GM11168 (cell line): Measurements from ENCODE around the gene DPYD.

Experiments used
- in situ Hi-C: fragments of 300-500 bp; cut with MboI; formaldehyde crosslinking; loops from one replicate; pipeline ENCODE4 v1.12.0; 2022; ENCODE audit warnings: low sequenced_read_pairs; ENCODE audit not compliant: unreplicated experiment

Gene DPYD

DNA sequence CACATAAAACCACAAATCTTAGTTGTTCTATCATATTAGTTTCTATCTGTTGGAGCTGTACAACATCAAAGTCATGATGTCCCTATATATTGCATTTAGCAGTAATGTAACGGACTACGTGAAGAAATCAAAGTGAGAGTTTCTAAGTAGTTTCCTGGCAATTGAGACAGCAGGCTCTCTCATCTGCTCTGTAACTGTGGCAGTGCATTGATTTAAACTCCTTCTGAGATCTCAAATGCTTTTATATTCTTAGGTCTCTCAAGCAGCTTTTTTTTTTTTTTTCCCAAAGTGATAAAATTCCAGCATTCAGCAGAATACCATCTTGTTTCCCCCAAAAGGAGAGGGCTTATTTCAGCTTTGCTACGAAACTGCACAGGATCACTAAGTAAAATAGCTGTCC, 719.2 kb downstream of the DPYD start:
- in situ Hi-C loops = no loop called here

DNA sequence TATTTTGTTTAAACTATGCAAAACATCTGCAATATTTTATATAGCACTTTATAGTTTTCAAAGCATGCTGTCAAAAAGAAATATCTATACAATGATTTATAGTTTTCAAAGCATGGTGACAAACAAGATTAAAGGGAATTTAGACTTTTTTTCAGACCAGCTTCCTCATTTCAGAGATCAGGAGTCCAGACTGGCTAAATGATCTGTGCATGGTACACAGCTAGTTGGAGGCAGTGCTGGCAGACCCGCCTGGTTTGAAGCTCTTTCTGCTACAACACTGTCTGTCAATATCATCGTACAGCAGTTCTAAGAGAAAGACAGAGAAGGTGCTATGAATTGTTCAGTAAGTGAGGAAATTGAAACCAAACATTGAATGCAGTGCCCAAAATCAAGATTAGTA, 720.2 kb downstream of the DPYD start:
- in situ Hi-C loops = no loop called here

DNA sequence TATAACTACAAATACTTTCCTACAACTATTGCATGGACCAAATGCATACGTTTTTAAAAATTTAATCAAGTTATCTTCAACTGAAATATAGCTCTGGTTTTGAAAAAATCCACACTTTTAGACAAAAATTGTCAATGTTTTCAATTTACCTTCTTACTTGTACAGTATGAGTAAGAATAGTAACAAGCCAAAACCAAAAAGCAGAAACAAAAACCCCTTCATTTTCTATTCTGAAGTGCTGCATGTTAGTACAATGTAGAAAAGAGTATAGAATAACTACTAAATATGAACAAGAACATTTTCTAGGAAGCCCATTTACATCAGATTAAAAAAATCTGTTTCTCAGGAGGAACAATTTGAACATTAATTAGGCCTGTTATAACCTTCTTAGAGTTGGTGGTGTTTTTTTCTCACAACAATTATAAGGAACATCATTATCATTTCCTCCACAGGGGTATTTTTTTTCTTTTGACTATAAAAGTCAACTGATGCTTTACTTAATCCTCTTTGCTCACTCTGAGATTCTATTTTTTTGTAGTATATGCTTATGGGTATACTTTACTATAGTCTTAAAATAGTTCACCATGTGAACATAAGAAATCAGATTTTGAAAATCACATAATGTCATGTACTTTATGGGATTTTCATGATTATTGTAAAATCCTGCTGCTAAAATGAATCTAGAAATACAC, 723.9 kb downstream of the DPYD start:
- in situ Hi-C loops = no loop called here

DNA sequence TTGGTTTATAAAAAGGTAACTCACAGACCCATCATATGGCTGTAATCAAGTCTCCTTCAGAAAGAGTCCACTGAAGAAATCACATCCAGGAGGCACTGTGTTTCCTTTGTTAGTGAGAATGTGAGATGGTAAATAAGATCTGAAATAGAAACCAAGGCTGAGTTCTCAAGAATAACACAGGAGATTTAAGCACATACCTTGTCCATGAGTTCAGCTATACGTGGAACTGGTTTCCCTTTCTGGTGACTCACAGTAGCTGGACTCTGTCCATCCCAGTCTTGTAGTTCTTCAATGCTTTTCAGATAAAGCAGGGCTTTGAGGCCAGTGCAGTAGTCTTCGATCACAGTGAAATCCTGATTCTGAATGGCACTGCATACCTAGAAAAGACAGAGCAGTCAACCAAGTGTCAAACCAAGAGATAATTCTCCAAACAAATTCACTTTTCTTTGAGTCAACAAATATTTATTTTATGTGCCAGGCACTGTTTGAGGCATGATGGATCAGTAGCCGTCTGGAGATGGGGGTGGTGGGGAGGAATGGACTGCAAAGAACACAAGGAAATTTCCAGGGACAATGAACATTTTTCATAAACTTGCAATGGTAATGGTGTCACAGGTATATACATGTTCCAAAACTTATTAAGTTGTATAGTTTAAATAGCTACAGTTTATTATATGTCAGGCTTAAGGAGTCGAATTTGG, 727.8 kb downstream of the DPYD start:
- in situ Hi-C loops = no loop called here

DNA sequence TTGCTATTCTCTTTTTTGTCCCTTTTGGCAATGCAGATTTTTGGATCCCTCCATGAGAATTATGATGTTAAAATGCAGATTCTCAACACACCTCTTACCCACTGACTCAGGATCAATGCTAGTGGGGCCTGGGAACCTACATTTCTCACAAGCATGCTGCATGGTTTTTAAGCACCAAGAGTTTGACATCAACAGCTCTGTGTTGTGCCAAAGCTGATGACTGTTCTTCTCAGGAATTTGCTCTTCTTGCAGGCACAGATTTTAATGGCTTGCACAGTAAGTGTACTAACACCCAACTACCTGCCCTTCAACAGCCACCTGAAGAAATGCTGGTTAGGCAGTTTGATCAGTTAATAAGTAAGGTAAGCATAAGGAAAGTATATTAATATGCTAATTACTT, 730.5 kb downstream of the DPYD start:
- in situ Hi-C loops = no loop called here

DNA sequence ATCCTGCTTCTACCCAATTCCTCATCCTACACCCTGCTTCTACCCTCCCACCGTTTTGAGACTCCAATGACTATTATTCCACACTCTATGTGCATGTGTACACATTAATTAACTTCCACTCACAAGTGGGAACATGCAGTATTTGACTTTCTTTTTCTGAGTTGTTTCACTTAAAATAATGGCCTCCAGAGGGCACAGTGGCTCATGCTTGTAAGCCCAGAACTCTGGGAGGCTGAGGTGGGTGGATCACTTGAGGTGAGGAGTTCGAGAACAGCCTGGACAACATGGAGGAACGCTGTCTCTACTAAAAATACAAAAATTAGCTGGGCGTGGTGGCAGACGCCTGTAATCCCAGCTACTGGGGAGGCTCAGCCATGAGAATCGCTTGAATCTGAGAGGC, 734.5 kb downstream of the DPYD start:
- in situ Hi-C loops = no loop called here

DNA sequence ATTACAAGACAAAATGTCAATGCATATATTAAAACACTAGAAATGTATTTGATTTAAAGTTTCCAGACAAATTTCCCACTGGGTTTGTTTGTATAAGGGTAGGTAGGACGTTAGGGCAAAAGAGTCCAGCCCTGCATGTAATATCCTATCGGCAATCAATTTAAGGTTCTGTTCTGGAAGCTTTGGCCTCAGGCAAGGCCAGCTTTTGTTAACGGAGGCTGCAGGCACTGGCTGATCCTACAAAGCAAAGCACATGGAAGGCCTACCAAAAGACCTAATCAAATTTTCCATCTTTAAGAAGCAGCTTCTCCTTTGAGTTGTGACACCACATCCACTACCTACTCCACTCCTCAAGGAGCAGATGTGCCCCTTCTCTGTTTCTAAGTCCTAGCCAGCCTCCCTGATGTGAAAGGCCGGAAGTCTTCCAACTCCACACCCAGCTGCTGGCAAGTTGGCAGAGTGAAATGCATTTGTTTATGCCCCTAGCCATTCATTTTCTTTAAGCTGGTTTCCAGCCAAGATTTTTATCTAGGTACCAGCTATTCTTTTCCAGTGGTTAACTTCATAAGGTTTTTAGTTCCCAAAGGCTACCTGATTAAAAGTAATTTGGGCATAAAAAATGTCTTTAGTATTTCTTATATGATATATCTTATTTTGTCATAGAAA, 746.7 kb downstream of the DPYD start:
- in situ Hi-C loops = no loop called here

DNA sequence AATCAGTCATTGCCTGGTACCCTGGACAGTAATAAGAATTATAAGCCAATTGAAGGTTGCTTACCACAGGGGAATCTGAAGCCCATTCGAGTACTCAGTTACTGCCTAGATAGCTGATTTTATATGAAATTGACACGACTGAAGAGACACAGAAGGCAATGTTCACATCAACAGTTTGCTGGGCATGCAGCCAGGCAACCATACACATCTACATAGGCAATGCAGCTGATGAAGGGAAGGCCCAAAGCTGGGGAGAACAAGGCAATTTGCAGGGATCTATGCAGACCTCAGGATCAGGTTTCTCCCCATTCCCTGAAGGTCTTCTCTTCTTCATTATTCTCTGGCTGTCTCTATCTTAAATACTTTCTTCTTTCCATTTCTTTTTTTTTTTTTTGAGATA, 750.5 kb downstream of the DPYD start:
- in situ Hi-C loops = no loop called here

DNA sequence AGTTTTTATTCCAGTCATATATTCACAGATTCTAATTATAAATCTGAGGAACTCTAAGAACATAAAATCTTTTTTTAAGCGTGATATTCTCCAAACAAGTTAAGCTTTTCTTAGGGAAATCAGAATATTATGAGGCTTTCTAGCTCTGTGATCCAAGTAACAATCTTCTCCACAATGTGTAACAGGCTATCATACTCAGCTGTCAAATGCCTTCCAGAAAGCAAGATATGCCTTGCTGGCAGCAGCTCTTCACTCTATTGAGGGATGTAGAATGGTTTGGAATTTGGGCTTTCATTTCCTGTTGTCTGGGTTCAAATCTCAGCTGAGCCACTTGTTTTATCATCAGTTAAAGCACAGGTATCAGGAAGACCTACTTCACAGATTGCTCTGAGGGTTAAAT, 752.8 kb downstream of the DPYD start:
- in situ Hi-C loops = no loop called here

DNA sequence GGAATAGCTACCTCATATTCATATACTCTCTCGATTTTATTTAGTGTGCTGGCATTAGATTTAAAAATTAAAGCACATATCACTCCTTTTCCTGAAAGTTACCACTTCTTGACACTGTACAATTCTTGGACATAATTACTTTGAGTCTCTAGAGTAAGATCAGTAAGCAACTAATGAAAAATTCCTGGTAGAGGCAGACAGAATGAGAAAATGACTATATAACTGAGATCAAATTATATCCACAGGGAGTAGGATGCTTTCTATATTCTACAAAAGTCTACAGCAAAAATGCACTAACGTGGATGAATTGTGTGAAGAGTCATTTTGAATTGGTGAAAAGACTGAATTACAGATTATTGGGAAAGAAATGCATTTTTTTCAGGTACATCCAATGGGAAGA, 753.6 kb downstream of the DPYD start:
- in situ Hi-C loops = no loop called here

DNA sequence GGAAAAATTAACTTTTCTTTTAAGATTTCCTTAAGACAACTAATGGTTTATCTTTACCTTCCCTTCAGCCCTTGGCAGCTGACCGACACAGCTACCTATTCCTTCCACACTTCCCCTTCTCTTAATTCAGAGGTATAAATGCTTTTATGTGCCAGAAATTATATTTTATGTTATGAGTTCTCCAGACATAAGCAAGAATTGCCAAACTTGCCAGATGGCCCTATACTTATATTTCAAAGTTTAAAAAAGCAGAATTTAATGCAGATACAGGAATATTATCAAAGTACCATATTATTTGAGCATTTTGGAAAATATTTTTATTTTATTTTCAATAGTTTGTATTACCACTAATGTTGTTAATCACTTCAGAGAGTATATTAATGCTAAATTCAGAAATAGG, 754.2 kb downstream of the DPYD start:
- in situ Hi-C loops = no loop called here

DNA sequence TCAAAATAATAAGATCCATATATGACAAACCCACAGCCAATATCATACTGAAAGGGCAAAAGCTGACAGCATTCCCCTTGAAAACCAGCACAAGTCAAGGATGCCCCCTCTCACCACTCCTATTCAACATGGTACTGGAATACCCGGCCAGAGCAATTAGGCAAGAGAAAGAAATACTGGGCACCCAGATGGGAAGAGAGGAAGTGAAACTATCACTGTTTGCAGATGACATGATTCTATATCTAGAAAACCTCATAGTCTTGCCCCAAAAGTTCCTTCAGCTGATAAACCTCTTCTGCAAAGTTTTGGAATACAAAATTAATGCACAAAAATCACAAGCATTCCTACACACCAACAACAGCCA, 756.6 kb downstream of the DPYD start:
- in situ Hi-C loops = no loop called here

DNA sequence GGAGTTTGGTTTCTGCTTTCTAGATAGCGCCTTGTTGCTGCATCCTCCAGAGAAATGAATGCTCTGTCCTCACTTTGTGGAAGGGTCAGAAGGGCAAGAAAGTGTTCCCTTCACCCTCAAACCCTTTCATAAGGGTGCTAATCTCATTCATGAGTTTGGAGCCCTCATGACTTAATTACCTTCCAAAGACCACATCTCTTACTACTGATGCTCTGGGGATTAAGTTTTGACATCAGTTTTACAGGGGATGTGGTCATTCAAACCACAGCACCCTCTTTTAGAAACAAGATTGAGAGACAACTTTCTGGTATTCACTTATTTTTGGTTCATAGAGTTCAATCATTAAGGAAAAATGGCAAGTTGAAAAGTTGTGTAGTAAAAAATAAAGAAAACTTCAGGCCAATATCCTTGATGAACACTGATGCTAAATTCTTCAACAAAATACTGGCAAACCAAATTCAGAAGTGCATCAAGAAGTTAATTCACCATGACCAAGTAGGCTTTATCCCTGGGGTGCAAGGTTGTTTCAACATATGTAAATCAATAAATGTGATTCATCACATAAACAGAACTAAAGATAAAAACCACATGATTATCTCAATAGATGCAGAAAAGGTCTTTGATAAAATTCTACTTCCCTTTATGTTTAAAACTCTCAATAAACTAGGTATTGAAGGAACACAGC, 757.1 kb downstream of the DPYD start:
- in situ Hi-C loops = no loop called here

DNA sequence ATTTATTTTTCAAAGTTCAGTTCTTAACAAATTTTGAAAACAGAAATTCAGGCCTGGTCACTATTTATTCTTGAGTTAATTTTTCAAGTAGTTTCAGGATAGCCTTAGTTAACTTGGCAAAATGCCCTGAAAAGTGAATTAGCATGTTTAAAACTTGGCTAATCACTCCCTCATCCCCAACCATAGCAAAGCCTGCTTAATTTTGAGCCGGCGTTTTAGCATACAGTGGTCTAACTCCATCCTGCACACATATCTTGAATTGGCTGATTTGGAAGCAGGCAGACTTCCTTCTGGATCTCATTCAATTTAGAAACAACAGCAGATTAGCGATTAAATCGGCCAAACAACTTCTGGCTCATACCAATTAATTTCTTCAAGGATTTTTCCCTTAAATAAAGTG, 760.0 kb downstream of the DPYD start:
- in situ Hi-C loops = no loop called here

DNA sequence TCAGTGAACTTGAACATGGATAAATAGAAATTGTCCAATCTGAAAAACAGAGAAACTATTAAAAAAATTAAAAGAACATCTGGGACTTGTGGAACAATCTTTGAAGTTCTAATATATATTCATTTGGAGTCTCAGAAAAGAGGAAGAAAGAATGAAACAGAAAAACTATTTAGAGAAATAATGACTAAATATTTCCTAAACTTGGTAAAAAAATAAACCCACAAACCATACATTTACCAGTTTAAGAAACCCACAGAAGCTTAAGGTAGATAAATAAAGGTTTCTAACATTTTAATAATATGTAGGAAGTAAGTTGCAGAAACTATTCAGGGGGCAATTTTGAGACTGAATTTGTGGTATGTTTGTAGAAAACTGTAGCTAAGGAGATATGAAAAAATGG, 761.5 kb downstream of the DPYD start:
- in situ Hi-C loops = no loop called here

DNA sequence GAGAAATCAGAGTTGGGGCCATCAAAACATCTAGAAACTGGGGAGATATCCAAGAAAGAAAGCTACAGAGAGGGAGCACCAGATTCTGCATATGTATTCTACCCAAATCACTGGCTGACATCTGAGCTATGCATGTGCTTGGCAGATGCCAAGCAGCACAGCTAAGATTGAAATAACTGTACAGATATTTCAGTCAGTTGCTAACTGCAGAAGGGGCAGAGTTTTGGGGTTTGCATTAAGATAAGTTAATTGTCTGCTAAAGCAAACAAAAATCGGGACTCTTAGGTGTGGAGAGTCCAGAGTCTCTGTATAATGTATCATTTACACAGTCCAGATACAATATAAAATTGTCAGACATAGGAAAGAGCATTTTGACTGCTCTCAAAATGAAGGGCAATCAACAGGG, 762.1 kb downstream of the DPYD start:
- in situ Hi-C loops = no loop called here

DNA sequence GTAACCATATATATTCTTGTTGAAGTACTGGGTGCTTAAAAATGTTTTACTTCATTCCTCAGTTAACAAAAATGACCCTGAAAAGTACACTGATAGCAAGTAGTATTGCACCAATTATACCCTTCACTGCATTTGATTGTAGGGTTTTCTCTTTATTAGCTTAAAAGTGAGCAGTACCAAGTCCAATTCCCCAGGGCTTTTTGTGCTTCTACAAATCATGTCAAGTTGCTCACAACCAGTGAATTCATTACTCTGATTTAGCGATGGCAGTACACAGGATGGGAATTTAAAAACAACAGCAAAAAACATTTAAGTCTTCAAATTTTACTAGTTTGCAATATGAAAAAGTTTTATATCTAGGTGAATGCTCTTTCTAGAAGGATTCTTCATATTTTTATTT, 762.8 kb downstream of the DPYD start:
- in situ Hi-C loops = no loop called here

DNA sequence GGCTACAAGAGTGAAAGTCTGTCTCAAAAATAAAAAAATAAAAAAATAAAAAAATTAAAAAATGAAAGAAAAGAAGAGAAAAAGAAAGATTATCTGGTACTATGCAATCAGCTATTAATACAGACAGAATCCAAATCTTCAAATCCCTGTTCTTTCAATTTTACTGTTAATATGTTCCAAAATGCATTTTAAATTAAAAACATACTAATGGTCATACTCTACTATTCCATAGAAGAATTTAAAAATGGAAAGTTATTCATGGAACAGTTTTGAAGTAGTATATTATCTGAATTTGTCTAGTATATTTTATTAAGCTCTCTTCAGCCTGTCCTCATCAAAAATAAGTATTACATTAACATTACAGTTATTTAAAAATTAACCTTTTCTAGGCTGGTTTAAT, 769.2 kb downstream of the DPYD start:
- in situ Hi-C loops = no loop called here

DNA sequence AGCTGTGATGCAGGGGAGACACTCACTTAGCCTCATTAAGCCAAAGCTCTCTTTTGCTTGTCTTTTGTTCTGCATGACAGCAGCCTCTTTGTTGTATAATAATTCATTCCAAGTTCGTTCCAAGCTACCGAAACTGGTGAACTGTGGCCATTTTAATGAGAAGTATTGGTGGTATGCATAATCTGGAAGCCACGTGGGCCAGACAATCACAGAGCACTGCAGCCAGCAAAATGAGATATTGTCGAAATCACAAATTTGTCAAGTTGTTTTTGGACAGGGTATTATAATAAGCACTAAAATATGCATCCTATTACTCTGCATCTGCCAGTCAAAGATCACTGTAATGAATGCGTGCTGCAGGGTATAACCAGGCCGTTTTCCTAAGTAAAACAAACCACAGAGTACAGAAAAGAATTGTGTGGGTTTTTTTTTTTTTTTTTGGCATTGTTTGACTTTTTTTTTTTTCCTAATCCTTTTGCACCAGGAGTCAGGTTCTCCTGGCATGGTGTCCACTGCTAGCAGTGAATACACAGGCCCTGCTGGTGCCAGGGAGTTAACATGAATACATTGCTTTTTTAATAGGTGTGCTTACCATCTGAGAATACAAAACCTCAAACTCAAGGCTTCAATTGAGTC, 775.4 kb downstream of the DPYD start:
- in situ Hi-C loops = no loop called here

DNA sequence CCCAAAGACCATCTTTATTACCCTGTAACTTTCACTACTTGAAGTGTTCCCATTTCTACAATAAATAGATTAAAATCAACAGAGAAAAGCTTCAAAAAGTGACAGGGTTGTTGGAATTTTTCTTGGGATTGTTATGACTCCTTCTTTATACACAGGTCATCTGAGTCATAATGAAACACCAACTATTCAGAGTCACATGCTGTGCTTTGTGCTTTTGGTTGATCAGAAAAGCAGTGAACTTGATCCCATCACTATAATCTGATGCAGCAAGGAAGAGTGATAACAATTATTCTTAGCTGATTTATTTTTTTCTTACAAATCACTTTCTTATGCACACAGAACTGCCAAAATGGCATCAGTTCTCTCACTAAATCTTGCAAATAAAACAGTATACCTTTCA, 776.3 kb downstream of the DPYD start:
- in situ Hi-C loops = no loop called here
